Measurements from ENCODE around the gene AAK1.

Gene AAK1

GRCh38 chr2:69525261-69525660 lies 118.3 kb downstream of the AAK1 start:
- no peak for DNase-seq

- DNase-seq = no peak
Measured at GRCh38 chr2:69524799-69525198, 118.7 kb downstream of the AAK1 start.

DNA sequence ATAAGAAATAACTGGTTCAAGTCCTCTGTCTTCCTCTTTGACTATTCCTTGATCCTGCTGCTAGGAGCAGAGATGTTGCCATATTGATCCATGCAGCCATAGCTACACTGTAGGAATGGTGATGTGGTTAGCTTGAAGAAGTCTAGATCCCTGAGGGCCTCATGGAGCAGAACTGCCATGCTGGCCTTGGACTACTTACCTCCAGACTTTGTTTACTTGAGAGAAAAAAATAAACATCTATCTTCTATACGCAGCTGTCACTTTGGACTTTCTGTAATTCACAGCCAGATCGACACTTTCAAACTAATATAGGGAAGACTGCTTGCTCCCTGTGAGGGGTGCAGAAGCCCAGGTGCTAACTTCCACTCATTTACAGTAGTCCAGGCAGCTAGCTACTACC lies 121.8 kb downstream of the AAK1 start:
- no peak for DNase-seq

- no peak for DNase-seq
Measured at GRCh38 chr2:69518841-69519240, 124.7 kb downstream of the AAK1 start.

DNA sequence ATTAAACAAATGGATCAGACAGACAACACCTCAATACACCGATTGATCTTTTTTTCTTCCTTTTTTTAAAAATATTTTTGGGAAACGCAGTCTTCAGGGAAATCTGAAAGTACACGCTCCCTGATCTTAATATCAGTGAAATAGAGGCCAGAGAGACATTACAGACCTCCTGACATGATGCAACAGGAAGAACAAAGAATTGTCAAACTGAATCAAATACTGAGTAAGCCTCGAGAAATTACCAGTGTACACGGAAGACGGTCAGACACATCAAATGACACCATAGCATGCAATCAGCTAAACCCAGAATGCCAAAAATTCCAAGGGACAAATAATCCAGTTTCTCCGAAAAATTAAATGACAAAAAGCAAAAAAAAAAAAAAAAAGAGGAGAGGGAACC lies 126.1 kb downstream of the AAK1 start:
- DNase-seq = no peak

GRCh38 chr2:69514819-69515218 lies 128.7 kb downstream of the AAK1 start:
- DNase-seq = no peak

- DNase-seq = no peak
Measured at GRCh38 chr2:69514406-69514805, 129.1 kb downstream of the AAK1 start.

GRCh38 chr2:69512446-69512845 lies 131.1 kb downstream of the AAK1 start:
- DNase-seq = no peak

DNA sequence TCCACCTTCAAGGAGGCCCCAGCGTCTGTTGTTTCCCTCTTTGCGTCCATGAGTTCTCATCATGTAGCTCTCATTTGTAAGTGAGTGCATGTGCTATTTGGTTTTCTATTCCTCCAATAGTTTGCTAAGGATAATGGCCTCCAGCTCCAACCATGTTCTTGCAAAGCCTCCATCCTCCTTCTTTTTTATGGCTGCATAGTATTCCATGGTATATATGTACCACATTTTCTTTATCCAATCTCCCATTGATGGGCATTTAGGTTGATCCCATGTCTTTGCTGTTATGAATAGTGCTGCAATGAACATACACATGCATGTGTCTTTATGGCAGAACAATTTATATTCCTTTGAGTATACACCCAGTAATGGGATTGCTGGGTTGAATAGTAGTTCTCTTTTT lies 133.3 kb downstream of the AAK1 start:
- no peak for DNase-seq

DNA sequence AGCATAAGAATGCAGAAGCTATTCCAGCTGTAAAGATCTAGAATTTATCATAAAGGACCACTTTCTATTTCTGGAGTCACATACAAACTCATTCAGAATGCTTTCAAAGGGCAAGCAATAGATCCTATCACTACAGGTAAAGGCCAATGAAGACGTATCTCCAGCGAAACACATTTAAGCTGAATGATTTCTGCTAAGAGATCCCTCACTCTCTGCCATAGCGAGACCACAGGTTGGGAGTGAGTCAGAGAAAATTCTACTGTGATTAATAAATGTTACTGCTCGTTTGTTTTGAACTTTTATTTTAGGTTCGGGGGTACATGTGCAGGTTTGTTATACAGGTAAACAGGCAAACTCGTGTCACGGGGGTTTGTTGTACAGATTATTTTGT lies 133.8 kb downstream of the AAK1 start:
- no peak for DNase-seq

DNA sequence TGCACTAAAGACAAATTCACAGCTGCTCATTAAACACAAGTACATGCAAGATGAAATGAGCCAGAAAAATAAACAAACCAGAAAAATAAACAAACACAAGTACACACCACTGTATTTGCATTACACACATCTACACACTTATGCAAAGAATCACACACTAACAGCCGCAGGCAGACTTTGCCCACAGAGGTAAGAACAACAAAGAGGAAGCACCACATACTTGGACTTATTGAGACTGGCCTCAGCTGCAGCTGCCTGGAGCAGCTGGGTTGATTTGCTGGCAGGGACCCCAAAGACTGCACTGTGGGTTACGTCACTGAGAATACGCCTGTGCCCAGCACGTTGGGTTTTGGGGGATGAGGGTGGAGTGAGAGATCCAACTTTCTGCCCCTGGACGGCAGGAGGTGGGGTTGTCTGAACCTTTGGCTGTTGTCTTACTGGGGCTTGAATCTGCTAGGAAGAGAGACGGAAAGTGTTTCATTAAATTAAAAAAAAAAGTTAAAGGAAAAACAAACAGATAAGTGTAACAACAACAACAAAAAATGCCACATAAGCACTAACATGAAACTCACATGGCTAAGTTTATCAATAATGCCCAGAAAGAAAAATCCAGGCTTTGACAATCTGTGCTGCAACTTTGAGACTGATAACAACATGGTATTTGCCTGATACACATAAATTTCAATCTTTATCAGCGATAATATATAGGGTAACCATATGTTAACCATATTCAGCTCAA lies 134.4 kb downstream of the AAK1 start:
- no peak for DNase-seq

GRCh38 chr2:69505710-69506109 lies 137.8 kb downstream of the AAK1 start:
- DNase-seq = no peak

DNA sequence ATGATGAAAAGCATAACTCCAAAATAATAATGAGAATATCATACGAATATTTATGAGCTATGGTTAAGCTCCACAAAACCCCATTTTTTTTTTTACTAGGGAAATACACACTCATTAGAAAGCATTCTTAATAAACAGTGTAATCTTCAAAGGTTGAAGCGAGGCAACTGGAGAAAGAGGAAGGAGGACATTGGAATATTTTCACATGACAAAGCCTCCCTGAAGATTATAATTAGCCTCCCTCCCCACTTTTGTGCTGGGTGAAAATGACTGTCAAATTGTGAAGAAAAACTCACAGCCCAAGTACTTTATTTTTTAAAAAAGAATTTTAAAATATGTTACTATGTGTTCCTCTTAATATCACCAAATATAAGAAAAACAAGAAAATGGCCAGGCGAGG lies 142.2 kb downstream of the AAK1 start:
- DNase-seq = no peak

DNA sequence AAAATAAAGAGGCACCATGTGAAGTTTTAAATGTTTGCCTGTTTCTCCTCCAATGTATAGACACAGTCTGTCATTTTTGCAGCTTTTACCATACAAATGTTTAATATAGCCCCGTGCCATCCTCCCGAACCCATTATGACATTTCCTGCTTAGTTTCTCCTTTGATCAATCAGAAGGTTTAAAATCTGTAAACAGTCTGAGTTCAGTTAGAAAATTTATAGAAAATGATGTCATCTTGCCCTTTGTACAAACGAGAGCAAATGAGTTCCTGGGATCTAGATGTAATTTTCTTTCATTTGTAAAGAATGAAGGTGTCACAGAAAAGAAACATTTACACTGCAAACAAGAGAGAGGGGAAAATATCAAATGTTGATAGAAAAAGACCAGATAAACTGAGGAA lies 143.6 kb downstream of the AAK1 start:
- DNase-seq = no peak

DNA sequence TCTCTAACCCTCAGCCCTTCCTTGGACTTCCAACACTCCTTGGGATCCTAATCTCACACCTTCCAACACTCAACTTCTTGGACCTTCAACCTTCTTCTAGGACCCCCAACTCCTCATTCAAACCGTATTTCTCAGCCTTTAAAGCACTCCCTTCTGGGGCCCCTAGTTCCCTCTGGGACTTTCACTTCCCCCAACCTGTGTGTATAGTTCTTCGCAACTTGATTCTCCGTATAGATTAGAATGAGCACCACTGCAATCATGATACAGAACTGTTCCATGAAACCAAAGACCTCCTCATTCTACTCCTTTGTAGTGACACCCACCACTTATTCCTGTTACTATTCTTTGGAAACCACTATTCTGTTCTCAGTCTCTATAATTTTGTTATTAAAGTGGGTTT lies 144.3 kb downstream of the AAK1 start:
- DNase-seq = no peak

DNA sequence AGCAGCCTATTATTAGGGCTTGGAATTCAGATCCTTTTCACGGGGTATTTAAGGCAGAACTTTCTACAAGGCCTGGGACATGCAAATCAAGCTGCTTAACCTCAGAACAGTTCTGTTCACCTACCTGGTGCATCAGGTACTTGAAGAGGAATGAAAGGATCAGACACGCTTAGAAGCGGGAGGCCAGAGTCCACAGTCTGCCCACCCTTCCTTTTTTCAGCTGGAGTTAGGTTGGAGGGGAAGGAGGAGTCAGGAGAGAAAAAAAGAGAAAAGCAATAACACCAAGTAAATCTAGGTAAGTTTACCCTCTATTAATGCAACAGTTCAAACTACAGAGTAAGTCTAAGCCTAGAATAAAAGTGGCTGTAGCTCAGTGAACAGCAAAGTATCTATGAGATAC lies 147.7 kb downstream of the AAK1 start:
- DNase-seq = no peak

DNA sequence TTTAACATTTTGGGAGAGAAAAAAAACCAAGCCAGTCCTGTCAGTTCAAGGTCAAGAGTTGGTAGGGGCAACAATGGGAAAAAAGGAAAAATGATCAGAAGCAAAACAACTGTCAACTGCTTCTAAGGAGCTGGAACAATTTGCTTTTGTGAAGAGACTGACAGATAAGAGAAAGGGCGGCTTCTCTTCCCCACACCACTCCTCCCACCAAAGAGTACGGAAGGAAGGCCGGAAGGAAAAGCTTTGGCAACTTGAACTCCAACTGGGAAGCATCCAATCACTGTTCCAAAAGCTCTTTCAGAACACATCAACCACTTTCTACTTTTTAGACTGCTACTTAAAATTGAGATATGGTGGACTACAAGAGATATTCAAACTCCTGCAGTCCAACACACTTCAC lies 148.5 kb downstream of the AAK1 start:
- no peak for DNase-seq

DNA sequence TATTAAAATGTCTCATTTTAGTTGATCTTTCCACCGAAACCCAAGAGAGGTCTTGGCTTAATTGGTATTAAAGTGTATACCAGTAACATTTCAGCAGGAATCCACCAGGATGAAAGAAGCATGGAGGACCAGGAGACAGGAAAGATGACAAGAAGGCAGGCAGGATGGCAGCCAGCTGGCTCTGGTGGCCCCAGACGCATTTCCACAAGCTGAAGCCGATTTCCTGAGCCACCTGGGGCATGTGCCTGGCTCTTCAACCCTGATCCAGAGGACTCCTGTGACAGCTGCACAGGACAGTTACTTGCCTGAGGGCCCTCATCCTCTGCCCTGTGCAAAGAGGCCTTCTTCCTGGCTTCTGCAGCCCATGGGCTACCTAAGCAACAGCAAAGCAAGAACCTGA lies 149.4 kb downstream of the AAK1 start:
- DNase-seq = no peak

- DNase-seq = no peak
Measured at GRCh38 chr2:69493268-69493667, 150.3 kb downstream of the AAK1 start.

DNA sequence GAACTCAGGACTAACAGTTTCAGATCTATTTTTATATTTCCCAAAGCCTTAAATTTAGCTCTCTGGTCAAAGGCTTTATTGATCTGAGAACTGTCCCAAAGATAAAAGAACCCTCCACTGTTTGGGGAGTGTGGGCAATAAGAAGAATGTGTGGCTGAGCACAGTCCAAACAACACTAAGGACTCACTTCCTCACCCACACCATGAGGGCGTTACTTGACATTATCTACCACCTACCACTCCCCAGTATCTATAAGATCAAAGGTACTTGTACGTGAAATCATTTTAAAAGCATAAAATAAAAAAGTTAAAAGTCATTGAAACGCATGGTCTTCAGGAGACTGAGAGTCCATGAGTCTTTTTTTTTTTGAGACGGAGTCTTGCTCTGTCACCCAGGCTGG lies 151.7 kb downstream of the AAK1 start:
- DNase-seq = no peak

DNA sequence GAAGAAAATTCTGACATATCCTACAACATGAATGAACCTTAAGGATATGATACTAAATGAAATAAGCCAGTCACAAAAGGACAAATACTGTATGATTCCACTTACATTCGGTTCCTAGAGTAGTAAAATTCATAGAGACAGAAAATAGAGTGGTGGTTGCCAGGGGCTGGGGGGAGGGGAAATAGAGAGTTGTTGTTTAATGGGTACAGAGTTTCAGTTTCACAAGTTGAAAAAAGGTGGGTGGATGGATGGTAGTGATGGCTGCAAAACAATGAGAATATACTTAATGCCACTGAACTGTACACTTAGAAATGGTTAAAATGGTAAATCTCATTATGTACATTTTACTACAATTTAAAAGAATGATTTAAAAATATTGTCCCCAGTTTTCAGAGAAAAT lies 153.1 kb downstream of the AAK1 start:
- no peak for DNase-seq

DNA sequence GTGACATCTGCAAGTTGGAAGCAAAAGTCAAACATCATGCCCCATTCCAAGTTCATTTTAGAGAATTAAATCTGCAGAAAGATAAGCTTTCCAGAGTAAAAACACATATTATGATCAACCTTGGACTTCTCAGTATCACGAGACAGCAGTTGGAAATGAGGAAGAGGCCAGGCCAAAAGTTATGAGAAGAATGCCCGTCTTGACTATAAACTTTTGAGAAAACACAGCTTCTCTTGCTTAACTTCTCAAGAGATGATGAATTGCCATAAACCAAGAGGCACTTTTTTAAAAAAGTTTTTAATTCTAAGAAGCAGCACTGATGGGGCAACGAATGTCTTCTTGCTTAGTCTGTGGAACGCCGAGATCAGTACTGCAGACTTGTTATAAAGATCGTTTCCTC lies 153.7 kb downstream of the AAK1 start:
- no peak for DNase-seq

- no peak for DNase-seq
Measured at GRCh38 chr2:69483696-69484095, 159.8 kb downstream of the AAK1 start.

DNA sequence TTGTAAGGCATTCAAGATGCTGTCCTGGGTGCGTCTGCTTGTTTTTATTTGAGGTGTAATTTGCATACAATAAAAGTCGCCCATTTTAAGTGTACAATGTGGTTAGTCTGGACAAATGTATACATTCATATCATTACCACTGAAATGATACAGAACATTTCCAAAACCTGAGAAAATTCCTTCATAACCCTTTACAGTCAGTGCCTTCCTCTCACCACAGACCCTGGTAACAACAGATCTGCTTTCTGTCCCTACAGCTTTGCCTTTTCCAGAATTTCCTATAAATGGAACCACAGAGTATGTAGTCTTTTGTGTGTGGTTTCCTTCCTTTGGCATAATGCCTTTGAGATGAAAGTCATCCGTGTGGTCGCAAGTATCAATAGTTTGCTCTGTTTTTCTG lies 160.5 kb downstream of the AAK1 start:
- DNase-seq = no peak

DNA sequence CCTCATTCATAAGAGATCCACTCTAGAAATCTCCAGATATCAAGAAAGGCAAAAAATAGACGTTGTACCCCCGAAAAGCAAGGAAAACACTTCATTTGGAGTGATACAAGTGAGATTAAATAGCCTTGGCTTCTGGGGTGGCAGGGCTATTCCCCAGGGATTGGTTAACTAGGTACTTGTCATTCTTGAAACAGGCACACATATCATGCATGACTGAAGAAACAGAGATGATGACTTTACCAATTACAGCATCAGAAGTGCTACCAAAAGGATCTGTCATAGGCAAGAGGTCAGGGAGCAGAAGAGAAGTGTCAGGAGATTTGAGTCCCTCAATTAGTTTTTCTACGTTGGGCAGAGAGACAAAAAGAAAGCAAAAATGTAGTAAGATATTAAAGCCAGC lies 161.1 kb downstream of the AAK1 start:
- no peak for DNase-seq

GRCh38 chr2:69481421-69481820 lies 162.1 kb downstream of the AAK1 start:
- no peak for DNase-seq

Data from activated CD4-positive, CD25-positive, alpha-beta regulatory T cell treated with anti-CD3 and anti-CD28 coated beads, Interleukin-2, amount 50 U/mL, for 72 hours (primary cell).